HAP-1 (cell line): Measurements from ENCODE around the gene SLC25A20.
A peak's percentile ranks its signal among the peaks of the same experiment; 100 is the strongest.
"Not testable (repeated sequence)": the region's sequence is repeated elsewhere in the genome, so short reads cannot be mapped to it uniquely, and the experiment has no call there.

Experiments used
- DNase-seq, 2 experiments: peaks; one replicate each; pipeline ENCODE4 v3.0.0-alpha.2; 2016 to 2020; ENCODE audit warnings: low spot score in 2 of 2
- H3K27me3 ChIP-seq: fragments of 250-450 bp; sonication (Bioruptor Pico); 2 replicates; pipeline ENCODE4 v1.5.1; 2020; ENCODE audit warnings: low read depth, mild to moderate bottlenecking, moderate library complexity
- H3K36me3 ChIP-seq: fragments of 250-450 bp; sonication (Bioruptor Pico); replicated peaks from 2 replicates; pipeline ENCODE4 v1.5.1; 2020; ENCODE audit warnings: mild to moderate bottlenecking
- H3K4me1 ChIP-seq: fragments of 250-450 bp; sonication (Bioruptor Pico); 2 replicates; pipeline ENCODE4 v1.5.1; 2020; ENCODE audit warnings: mild to moderate bottlenecking
- H3K4me3 ChIP-seq: fragments of 250-450 bp; sonication (Bioruptor Pico); 2 replicates; pipeline ENCODE4 v1.5.1; 2020; ENCODE audit warnings: mild to moderate bottlenecking, moderate library complexity
- H3K9me3 ChIP-seq: fragments of 250-450 bp; sonication (Bioruptor Pico); 2 replicates; pipeline ENCODE4 v1.5.1; 2020; ENCODE audit warnings: mild to moderate bottlenecking, moderate library complexity
- in situ Hi-C: fragments of 300-500 bp; cut with MboI; formaldehyde crosslinking; loops from 3 replicates; pipeline ENCODE4 v1.14.3; 2020; ENCODE audit warnings: low sequenced_read_pairs, inconsistent platforms, mixed read lengths

SLC25A20 gene

DNA sequence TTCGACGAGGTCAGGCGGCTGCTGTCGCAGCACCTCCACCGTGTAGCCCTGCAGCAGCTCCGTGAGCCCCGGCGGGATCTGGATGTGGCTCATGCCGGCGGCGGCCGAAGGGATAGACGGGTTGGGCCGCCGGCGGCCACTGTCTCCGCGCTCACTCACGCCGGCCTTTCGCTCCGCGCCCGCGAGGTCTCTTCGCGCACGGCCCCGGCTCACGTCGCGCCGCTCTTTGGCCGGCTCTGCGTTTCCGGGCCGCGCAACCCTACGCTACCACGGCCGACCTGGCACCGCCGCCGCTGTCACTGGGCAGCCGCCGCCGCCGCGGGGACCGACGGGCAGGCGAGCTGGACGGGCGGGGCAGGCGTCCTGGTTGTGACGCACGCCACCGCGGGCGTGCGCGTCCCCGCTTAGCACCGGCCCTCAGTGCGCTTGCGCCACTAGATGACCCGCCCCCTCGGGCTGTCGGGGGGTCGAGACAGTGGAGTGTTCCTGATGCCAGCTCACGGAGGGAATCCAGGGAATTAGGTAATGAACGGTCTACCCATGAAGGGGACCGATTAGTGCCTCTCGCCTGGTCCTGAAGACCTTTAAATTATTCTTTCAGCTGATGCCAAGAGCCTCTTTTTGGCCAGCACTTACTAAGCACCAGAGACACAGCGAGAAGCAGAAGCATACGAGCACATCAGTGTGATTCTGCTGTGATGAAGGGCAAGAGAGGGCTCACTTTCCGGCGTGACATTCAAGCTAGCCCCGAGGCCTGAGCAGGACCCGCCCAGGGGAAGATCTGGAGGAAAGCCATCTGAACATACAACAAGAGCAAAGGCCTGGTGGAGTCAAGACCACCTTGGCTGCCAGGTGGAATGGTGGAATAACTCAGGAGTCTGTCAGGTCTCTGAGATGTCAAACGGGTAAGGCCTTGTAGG lies 50.9 kb downstream of the SLC25A20 start, which contains the start of gene PRKAR2A:
PRKAR2A (minus strand) TSS at position 371 of the 920 bp plus-strand sequence; CDS start at position 93, 278 bp downstream.
- H3K36me3 ChIP-seq, result no peaks in the 10 kb centered on the region; the same call in 1 of the 2 replicates
- 0 out of 2 replicates have a peak, but pooled peaks cover 5% of the 10 kb centered on the region for H3K9me3 ChIP-seq
- peak; percentile 85 to 91 for DNase-seq
- H3K4me3 ChIP-seq, result peak within 1 kb of the TSS; percentile 65
- no peaks in the 10 kb centered on the region for H3K27me3 ChIP-seq
- in situ Hi-C loops, result no loop called here
- peaks cover 10% of the 10 kb centered on the region; the same call in 1 of the 2 replicates for H3K4me1 ChIP-seq

DNA sequence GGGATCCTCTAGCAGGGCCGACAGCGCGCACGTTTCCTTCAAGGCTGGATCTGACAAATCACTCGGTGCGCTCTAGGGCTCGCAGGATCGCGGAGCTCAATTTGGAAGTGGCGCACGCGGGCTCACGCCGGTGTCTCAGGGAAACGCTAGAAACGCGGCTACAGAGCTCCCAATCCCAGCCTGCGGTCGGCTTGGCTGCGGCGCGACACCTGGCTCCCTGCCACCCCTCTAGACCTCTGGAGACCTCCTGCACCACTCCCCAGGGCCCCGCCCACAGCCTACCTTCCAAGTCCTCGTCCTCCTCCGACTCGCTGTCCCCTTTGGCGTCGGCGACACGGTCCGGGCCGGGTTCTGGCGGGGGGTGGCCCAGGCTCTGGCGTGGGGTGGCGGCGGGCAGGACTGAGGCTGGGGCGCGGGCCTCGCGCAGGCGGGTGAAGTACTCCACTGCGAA lies 51.6 kb downstream of the SLC25A20 start:
- H3K9me3 ChIP-seq, result 0 out of 2 replicates have a peak, but pooled peaks cover 5% of the 10 kb centered on the region
- in situ Hi-C loops, result no loop called here
- no peaks in the 10 kb centered on the region for H3K36me3 ChIP-seq
- H3K4me1 ChIP-seq, result peaks cover 10% of the 10 kb centered on the region; the same call in 1 of the 2 replicates
- H3K27me3 ChIP-seq, result no peaks in the 10 kb centered on the region
- peak; percentile 73 to 91 for DNase-seq
- peak overlapping the region; percentile 65 for H3K4me3 ChIP-seq

DNA sequence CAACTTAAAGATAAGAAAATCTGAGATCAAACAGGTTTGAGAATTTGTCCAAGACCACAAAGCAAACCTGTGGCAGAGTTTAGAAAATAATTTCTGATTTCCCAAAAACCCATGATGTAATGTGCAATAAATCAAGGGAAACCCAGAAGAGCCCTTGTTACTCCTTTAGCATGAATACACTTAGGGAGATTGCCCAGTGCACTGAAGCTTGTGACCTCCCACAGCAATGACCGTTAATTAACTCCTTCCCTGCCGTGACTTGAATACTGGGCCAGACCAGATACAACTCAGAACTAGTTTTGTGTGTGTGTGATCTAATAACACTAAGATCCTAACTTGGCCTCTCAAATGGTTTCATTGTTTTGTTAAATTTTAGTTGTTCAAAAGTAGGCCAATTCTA lies 53.5 kb downstream of the SLC25A20 start:
- H3K9me3 ChIP-seq, result peaks cover 5% of the 10 kb centered on the region; the same call in 1 of the 2 replicates
- H3K36me3 ChIP-seq, result no peaks in the 10 kb centered on the region
- in situ Hi-C loops, result no loop called here
- peaks cover 10% of the 10 kb centered on the region; the same call in 1 of the 2 replicates for H3K4me1 ChIP-seq
- no peak overlapping the region for H3K4me3 ChIP-seq
- no peak for DNase-seq
- no peaks in the 10 kb centered on the region for H3K27me3 ChIP-seq

DNA sequence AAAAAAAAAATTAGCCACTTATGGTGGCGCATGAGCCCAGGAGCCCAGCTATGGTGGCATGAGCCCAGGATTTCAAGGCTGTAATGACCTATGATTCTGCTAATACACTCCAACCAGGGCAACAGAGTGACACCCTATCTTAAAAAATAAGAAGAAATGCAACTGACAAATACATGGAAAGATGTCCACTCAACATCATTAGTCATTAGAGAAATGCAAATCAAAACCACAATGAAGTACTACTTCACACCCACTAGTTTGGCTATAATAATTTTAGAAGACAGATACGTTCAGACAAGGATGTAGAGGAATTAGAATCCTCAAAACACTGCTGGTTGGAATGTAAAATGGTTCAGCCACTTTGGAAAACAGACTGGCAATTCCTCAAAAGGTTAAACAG lies 61.5 kb downstream of the SLC25A20 start:
- in situ Hi-C loops, result no loop called here
- no peak for DNase-seq
- H3K27me3 ChIP-seq, result no peaks in the 10 kb centered on the region
- no peak overlapping the region for H3K4me3 ChIP-seq
- H3K36me3 ChIP-seq, result no peaks in the 10 kb centered on the region; the same call in 1 of the 2 replicates
- H3K9me3 ChIP-seq, result no peaks in the 10 kb centered on the region; the same call in none of the 2 replicates
- H3K4me1 ChIP-seq, result peaks cover 13% of the 10 kb centered on the region; the same call in 1 of the 2 replicates

DNA sequence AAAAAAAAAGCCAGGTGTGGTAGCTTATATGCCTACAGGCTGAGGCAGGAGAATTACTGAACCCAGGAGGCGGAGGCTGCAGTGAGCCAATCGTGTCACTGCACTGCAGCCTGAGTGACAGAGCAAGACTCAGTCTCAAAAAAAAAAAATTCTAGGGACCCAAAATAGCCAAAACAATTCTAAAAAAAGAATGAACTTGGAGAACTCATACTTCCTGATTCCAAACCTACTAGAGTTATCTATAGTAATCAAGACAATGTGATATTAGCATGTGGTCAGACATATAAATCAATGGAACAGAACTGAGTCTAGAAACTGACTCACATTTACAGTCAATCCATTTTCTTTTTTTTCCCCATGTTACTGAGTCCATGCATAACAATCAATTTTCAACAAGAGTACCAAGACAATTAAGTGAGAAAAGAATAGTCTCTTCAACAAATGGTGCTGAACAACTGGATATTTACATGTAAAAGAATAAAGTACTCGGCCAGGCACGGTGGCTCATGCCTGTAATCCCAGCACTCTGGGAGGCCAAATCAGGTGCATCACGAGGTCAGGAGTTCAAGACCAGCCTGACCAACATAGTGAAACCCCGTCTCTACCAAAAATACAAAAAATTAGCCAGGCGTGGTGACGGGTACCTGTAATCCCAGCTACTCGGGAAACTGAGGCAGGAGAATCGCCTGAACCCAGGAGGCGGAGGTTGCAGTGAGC lies 62.9 kb downstream of the SLC25A20 start:
- in situ Hi-C loops, result no loop called here
- H3K4me1 ChIP-seq, result peaks cover 13% of the 10 kb centered on the region; the same call in 1 of the 2 replicates
- no peaks in the 10 kb centered on the region; the same call in 1 of the 2 replicates for H3K9me3 ChIP-seq
- no peak overlapping the region for H3K4me3 ChIP-seq
- H3K27me3 ChIP-seq, result no peaks in the 10 kb centered on the region
- H3K36me3 ChIP-seq, result no peaks in the 10 kb centered on the region; the same call in 1 of the 2 replicates
- DNase-seq, result peak; percentile 75 to 96

DNA sequence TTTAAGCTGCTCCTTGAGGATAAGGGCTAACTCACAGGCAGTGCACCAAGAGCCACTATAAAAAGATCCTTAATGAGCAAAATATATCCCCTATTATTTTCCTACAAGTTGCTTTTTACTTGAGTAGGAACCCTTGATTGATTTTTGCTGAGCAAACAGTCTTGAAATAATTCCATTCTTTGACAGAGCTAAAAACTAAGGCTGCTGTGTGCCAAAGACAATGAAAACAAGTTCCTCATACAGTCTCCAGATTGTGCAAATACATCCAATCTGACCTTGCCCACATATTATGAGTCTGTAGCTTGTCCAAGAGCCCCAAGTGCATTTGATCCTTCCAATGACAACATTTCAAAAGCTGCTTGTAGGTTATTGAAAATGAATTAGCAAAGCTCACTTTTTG lies 66.0 kb downstream of the SLC25A20 start:
- H3K36me3 ChIP-seq, result no peaks in the 10 kb centered on the region
- in situ Hi-C loops, result no loop called here
- no peaks in the 10 kb centered on the region; the same call in 1 of the 2 replicates for H3K9me3 ChIP-seq
- H3K27me3 ChIP-seq, result no peaks in the 10 kb centered on the region
- peaks cover 8% of the 10 kb centered on the region; the same call in 1 of the 2 replicates for H3K4me1 ChIP-seq
- no peak for DNase-seq
- H3K4me3 ChIP-seq, result no peak overlapping the region

DNA sequence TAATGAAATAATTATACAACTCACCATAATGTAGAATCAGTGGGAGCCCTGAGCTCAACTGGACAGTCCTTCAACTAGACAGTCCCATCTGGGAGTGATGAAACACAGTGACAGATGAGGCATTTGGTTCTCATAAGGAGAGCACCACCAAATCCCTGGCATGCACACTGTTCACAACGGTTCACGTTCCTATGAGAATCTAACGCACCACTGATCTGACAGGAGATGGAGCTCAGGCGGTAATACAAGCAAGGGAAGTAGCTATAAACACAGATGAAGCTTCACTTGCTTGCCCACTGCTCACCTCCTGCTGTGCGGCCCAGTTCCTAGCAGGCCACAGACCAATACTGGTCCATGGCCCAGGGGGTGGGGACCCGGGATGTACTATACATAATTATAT lies 68.0 kb downstream of the SLC25A20 start:
- peaks cover 21% of the 10 kb centered on the region for H3K4me1 ChIP-seq
- H3K27me3 ChIP-seq, result no peaks in the 10 kb centered on the region
- no peaks in the 10 kb centered on the region for H3K36me3 ChIP-seq
- in situ Hi-C loops, result no loop called here
- H3K4me3 ChIP-seq, result no peak overlapping the region
- H3K9me3 ChIP-seq, result no peaks in the 10 kb centered on the region; the same call in 1 of the 2 replicates
- DNase-seq, result no peak

DNA sequence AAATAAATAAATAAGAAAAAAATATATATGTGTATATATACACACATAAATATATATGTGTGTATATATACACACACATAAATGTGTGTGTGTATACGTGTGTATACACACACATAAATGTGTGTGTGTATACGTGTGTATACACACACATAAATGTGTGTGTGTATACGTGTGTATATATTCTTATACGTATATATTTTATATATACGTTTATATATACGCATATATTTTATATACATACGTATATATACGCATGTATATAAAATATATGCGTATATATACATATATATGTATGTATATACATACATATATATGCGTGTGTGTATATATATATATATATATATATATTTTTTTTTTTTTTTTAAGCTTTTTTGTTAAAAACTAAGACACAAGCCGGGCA lies 69.2 kb downstream of the SLC25A20 start:
- in situ Hi-C loops, H3K36me3 ChIP-seq: not testable (repeated sequence)

DNA sequence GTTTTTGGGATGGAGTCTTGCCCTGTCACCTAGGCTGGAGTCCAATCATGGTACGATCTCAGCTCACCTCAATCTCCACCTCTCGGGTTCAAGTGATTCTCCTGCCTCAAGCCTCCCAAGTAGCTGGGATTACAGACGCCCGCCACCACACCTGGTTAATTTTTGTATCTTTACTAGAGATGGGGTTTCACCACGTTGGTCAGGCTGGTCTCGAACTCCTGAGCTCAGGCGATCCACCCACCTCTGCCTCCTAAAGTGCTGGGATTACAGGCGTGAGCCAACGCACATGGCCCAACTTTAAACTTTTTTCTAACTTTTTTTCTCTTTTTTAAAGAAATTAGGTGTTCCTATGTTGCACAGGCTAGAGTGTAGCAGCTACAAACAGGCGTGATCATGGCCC lies 70.8 kb downstream of the SLC25A20 start:
- in situ Hi-C loops, H3K36me3 ChIP-seq, H3K27me3 ChIP-seq, DNase-seq, H3K4me3 ChIP-seq, H3K9me3 ChIP-seq: not testable (repeated sequence)
- H3K4me1 ChIP-seq, result peaks cover 20% of the 10 kb centered on the region

More for the DNA sequence above, 69.2 kb downstream of the SLC25A20 start:
- H3K27me3 ChIP-seq, H3K4me3 ChIP-seq, DNase-seq, H3K9me3 ChIP-seq: not testable (repeated sequence)
- peaks cover 21% of the 10 kb centered on the region for H3K4me1 ChIP-seq

DNA sequence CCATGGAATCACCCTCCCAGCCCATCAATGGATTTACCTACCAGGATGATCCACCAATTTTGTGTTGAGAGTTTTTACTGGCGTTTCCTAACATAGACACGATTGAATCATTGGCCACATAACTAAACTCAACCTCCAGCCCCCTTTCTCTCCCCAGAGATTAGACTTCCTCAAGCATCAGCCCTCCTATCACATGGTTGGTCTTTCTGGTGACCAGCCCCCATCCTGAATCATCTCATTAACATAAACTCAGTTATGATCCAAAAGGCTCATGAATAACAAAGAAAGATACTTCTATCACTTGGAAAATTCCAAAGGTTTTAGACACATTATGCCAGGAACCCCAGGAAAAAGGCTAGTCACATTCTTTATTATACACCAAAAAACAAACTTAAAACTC lies 72.2 kb downstream of the SLC25A20 start:
- Histone ChIP-seq H3K9me3 (no peaks in the 10 kb centered on the region), H3K4me3 (no peak overlapping the region), H3K4me1 (peaks cover 15% of the 10 kb centered on the region), H3K27me3 (no peaks in the 10 kb centered on the region), H3K36me3 (no peaks in the 10 kb centered on the region)
- in situ Hi-C loops, result no loop called here
- DNase-seq, result peak; percentile 53 to 62

DNA sequence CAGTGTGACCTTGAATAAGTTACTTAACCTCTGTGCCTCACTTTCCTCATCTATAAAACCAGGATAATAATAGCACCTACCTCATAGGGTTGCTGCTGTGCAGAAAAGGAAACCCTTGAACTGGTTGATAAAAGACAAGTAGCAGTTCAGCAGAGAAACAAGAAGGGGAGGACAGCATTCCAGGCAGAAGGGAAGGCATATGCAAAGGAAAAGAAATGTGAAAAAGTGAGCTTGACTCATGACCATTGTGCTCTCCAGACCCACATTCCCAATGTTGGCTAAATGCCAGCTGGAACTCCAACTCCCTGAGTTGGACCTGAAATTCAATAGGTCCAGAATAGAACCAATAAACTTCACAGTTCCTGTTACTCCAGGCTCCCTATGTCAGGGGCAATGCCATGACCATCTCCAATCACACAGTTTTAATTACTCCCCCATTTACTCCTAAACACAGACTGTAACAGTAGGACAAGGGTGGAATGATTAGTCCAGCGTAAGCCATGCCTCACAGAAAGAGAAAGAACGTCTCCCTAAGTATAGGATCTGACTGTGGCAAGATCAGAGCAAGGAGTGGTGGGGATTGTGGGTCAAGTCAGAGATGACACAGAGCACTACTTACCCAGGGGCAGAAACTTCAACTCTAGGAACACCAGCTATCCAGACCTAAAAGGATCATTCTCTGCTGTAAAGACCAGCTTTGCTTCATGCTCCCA lies 77.9 kb downstream of the SLC25A20 start:
- H3K27me3 ChIP-seq, result no peaks in the 10 kb centered on the region
- no peaks in the 10 kb centered on the region for H3K9me3 ChIP-seq
- no peaks in the 10 kb centered on the region for H3K36me3 ChIP-seq
- in situ Hi-C loops, result no loop called here
- H3K4me1 ChIP-seq, result peaks cover 4% of the 10 kb centered on the region
- DNase-seq, result no peak
- no peak overlapping the region for H3K4me3 ChIP-seq

DNA sequence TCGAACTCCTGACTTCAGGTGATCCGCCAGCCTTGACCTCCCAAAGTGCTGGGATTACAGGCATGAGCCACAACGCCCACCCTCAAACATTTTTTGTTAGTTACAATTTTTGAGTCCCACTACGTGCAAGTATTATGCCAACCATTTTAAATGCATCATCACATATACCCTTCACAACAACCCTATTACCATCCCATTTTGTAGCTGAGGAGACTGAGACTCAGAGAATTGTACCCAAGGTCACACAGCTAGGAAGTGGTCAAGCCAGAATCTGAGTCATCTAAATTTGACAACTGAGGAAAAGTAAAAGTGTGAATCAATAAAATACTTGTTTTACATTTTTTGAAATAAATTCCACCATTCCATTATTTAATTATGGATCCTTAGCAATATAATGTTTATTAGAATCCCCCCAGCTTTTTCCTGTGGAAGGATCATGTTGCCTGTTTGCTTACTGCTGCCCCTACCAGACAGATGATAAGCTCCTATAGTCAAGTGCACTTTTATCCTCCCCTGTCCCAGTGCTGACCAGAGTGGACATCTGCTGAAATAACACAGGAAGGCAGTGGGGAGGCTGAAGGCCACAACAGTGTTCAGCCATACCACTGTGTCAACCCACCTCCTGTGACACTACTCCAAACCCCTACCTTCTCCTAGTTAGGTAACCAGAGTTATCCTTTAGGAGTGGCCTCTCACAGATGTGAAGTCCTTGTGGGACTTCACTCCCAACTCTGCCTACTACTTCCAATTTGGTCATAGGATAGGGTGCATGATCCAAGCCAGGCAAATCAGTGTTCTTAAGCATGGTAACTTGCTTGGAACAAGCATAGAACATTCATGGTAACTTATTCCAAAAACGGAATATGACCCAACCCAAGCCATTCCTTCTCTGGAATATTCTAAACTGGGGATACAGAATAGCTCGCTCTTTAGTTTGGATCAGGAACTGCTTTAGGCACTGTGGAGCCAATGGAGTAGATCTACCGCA lies 79.2 kb downstream of the SLC25A20 start:
- DNase-seq, result no peak
- H3K4me1 ChIP-seq, result peaks cover 4% of the 10 kb centered on the region
- no peaks in the 10 kb centered on the region for H3K9me3 ChIP-seq
- H3K27me3 ChIP-seq, result no peaks in the 10 kb centered on the region
- in situ Hi-C loops, result no loop called here
- no peak overlapping the region for H3K4me3 ChIP-seq
- H3K36me3 ChIP-seq, result no peaks in the 10 kb centered on the region
